Natural killer cell (primary cell): ENCODE data around the gene TOP2B. TPM values are rescaled to one million over a fixed set of nuclear protein-coding genes. Genes with fewer than 3 reads are reported as not detected.

Experiments
- ATAC-seq, 3 donors: fragments of 150-1000 bp in 2 of 3; fragments of 200-7000 bp in 1 of 3; cut with Tn5 transposase; 1 replicate in 1 of 3; 2 replicates in 2 of 3; pipeline ENCODE4 v1.10.0; 2021; ENCODE audit warnings: mild to moderate bottlenecking in 2 of 3, moderate library complexity in 2 of 3
- DNase-seq, 2 donors: peaks; one replicate each; pipeline versions ENCODE4 v3.0.0 to v3.0.0-alpha.2; 2013 to 2021; ENCODE audit warnings: mixed read lengths in 1 of 2
- H3K27ac ChIP-seq: one replicate; pipeline ENCODE4 v1.5.1; 2013; ENCODE audit warnings: mild to moderate bottlenecking, low read length
- H3K27me3 ChIP-seq: one replicate; pipeline ENCODE4 v1.6.1; 2013; ENCODE audit warnings: low read length; ENCODE audit not compliant: control insufficient read depth, insufficient read depth
- H3K36me3 ChIP-seq: one replicate; pipeline ENCODE4 v1.6.1; 2013; ENCODE audit warnings: low read length; ENCODE audit not compliant: control insufficient read depth, insufficient read depth
- H3K4me1 ChIP-seq: one replicate; pipeline ENCODE4 v1.6.1; 2013; ENCODE audit warnings: low read length; ENCODE audit not compliant: control insufficient read depth, insufficient read depth
- H3K4me3 ChIP-seq: one replicate; pipeline ENCODE4 v1.5.1; 2013; ENCODE audit warnings: low read length
- H3K9me3 ChIP-seq: one replicate; pipeline ENCODE4 v1.6.1; 2013; ENCODE audit warnings: low read length; ENCODE audit not compliant: control insufficient read depth, insufficient read depth
- H3K27ac Mint-ChIP-seq, 2 donors: one replicate each; pipeline ENCODE4 v1.8.0; 2022; ENCODE audit warnings: mild to moderate bottlenecking in 2 of 2, mixed read lengths in 2 of 2, moderate library complexity in 1 of 2
- H3K27me3 Mint-ChIP-seq, 2 donors: one replicate each; pipeline ENCODE4 v1.8.0; 2022; ENCODE audit warnings: low read depth in 2 of 2, mixed read lengths in 2 of 2
- H3K36me3 Mint-ChIP-seq: one replicate; pipeline ENCODE4 v1.8.0; 2022; ENCODE audit warnings: mixed read lengths
- H3K4me1 Mint-ChIP-seq, 2 donors: one replicate each; pipeline ENCODE4 v1.8.0; 2022; ENCODE audit warnings: mixed read lengths in 2 of 2
- H3K4me3 Mint-ChIP-seq: one replicate; pipeline ENCODE4 v1.8.0; 2022; ENCODE audit warnings: mild to moderate bottlenecking, moderate library complexity, mixed read lengths
- H3K9me3 Mint-ChIP-seq, 2 donors: one replicate each; pipeline ENCODE4 v1.8.0; 2022; ENCODE audit warnings: mixed read lengths in 2 of 2
- WGBS: methylation state at CpG from one replicate; pipeline ENCODE4 v1.1.7; 2013; ENCODE audit warnings: missing lambda C conversion rate; ENCODE audit not compliant: insufficient coverage; 5-methylcytosine and 5-hydroxymethylcytosine counted together
- intact Hi-C: fragments of 100-400 bp; cut with micrococcal nuclease; formaldehyde crosslinking; loops from one replicate; pipeline ENCODE4 v1.14.2; 2022
- total RNA-seq, 4 donors: library from RNA; stranded (reverse); fragments of 120-200 nt in 1 of 4; gene quantifications; one replicate each; pipeline versions ENCODE4 v1.2.3 to v1.2.4, GENCODE V29; 2013 to 2022
- TF ChIP-seq, protein P1 (sequence below): fragments of 200-600 bp; IDR thresholded peaks from one replicate; pipeline ENCODE4 v1.8.0; 2022; ENCODE audit warnings: antibody characterized with exemption

TOP2B gene
- total RNA-seq, 3 donors from 2014 or later (not counting 1 experiment from before 2014, with no cell fraction given): 126 to 180 (median 152) TPM

DNA sequence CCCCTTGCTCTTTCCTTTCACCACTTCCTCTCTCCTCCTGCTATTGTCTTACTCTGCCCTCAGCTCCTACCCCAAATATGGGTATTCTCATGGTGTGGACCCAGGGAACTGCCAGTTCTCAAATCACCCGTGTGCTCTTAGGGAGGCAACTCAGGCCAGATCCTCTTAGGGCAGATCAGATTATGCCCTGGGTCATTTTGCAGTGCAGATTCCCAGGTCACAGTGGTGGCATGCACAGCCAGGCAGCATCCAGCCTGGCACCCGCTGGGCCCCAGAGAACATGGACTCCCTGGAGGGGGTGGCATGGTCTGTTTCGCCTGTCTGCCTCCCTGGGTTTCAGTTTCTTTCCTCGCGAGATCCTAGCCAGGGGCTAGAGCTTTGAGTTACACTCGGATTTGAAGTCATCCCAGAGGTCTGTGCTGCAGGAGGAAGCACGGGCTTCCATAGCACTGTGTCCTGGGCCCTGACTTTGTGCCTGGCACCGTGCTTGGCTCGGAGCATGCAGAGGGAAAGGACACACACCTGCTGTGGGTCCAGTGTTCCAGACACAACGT is 96.1 kb downstream of the TOP2B start:
- intact Hi-C loops: no loop called here
- no peaks in the 10 kb centered on the region for H3K4me1 Mint-ChIP-seq

GRCh38 chr3:25567806-25568524 is 96.7 kb downstream of the TOP2B start:
- no peaks in the 10 kb centered on the region for H3K9me3 ChIP-seq
- H3K9me3 Mint-ChIP-seq: no peaks in the 10 kb centered on the region
- H3K27ac ChIP-seq: no peak overlapping the region
- H3K36me3 ChIP-seq: no peaks in the 10 kb centered on the region
- H3K27ac Mint-ChIP-seq: no peak overlapping the region
- ATAC-seq: no peak
- no peak overlapping the region for H3K4me3 Mint-ChIP-seq
- no peaks in the 10 kb centered on the region for H3K4me1 ChIP-seq
- no peak for DNase-seq
- no peak overlapping the region for H3K4me3 ChIP-seq
- H3K27me3 ChIP-seq: no peaks in the 10 kb centered on the region
- no peaks in the 10 kb centered on the region for H3K4me1 Mint-ChIP-seq
- intact Hi-C loops: no loop called here
- no peaks in the 10 kb centered on the region for H3K36me3 Mint-ChIP-seq
- 92% methylated on average over 14 of the region's 14 CpGs for WGBS
- no peaks in the 10 kb centered on the region for H3K27me3 Mint-ChIP-seq
- TF ChIP-seq, protein P1, sequence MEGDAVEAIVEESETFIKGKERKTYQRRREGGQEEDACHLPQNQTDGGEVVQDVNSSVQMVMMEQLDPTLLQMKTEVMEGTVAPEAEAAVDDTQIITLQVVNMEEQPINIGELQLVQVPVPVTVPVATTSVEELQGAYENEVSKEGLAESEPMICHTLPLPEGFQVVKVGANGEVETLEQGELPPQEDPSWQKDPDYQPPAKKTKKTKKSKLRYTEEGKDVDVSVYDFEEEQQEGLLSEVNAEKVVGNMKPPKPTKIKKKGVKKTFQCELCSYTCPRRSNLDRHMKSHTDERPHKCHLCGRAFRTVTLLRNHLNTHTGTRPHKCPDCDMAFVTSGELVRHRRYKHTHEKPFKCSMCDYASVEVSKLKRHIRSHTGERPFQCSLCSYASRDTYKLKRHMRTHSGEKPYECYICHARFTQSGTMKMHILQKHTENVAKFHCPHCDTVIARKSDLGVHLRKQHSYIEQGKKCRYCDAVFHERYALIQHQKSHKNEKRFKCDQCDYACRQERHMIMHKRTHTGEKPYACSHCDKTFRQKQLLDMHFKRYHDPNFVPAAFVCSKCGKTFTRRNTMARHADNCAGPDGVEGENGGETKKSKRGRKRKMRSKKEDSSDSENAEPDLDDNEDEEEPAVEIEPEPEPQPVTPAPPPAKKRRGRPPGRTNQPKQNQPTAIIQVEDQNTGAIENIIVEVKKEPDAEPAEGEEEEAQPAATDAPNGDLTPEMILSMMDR: no peak

More for the DNA sequence above, 96.1 kb downstream of the TOP2B start:
- no peak for ATAC-seq
- no peaks in the 10 kb centered on the region for H3K4me1 ChIP-seq
- Mint-ChIP-seq H3K27me3 (no peaks in the 10 kb centered on the region), H3K4me3 (no peak overlapping the region), H3K9me3 (no peaks in the 10 kb centered on the region), H3K27ac (no peak overlapping the region), H3K36me3 (no peaks in the 10 kb centered on the region)
- TF ChIP-seq, protein P1: no peak
- H3K36me3 ChIP-seq: no peaks in the 10 kb centered on the region
- no peaks in the 10 kb centered on the region for H3K27me3 ChIP-seq
- H3K4me3 ChIP-seq: no peak overlapping the region
- no peaks in the 10 kb centered on the region for H3K9me3 ChIP-seq
- 88% methylated on average over 10 of the region's 10 CpGs for WGBS
- no peak overlapping the region for H3K27ac ChIP-seq
- DNase-seq: no peak

DNA sequence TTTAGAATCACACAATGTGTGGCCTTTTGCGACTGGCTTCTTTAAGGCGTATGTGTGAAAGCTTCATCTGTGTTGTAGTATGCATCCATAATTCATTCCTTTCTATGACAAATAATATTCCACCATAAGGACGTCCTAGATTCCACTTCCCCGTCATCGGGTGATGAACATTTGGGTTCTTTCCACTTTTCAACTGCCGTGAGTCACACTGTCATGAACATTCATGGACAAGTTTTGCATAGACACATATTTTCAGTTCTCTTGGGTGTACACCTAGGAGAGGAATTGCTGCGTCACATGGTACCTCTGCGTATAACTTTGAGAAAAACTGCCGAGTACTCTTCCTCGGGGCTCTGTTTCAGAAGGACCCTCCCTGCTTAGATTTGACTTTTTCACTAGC is 97.3 kb downstream of the TOP2B start:
- no peaks in the 10 kb centered on the region for H3K4me1 ChIP-seq
- H3K27ac ChIP-seq: no peak overlapping the region
- no peak for ATAC-seq
- H3K4me3 ChIP-seq: no peak overlapping the region
- no peak for DNase-seq
- Mint-ChIP-seq H3K9me3 (no peaks in the 10 kb centered on the region), H3K27me3 (no peaks in the 10 kb centered on the region), H3K4me1 (no peaks in the 10 kb centered on the region), H3K4me3 (no peak overlapping the region), H3K36me3 (no peaks in the 10 kb centered on the region), H3K27ac (no peak overlapping the region)
- WGBS: 95% methylated on average over 8 of the region's 10 CpGs
- H3K36me3 ChIP-seq: no peaks in the 10 kb centered on the region
- intact Hi-C loops: no loop called here
- no peaks in the 10 kb centered on the region for H3K27me3 ChIP-seq
- no peaks in the 10 kb centered on the region for H3K9me3 ChIP-seq
- TF ChIP-seq, protein P1: no peak
